Upper lobe of left lung (tissue), 4 donors: ENCODE measurements around the gene CCSAP.

ENCODE experiments used
- CTCF ChIP-seq, 6 experiments: fragments of 450-650 bp in 4 of 6; fragments of 200-600 bp in 2 of 6; sonication (generic) in 2 of 6; IDR thresholded peaks; one replicate each; pipeline ENCODE4 v1.5.1; 2016 to 2019; ENCODE audit warnings: antibody characterized with exemption in 6 of 6
- EP300 ChIP-seq, 4 donors: sonication (generic); formaldehyde crosslinking; IDR thresholded peaks; one replicate each; pipeline ENCODE4 v1.5.1; 2017; ENCODE audit warnings: antibody characterized with exemption in 4 of 4, control low read depth in 2 of 4

GRCh38 chr1:229285440-229285839, 57.4 kb downstream of the CCSAP start:
- TF ChIP-seq CTCF (IDR thresholded peaks at IDR 0.05) (no peak), EP300 (IDR thresholded peaks at IDR 0.05) (no peak)
